PC-9 (cell line): ENCODE data around the gene CRACDL.

ENCODE experiments used
- CTCF ChIP-seq: fragments of 200-600 bp; sonication (generic); conservative IDR thresholded peaks from 2 replicates; pipeline ENCODE4 v1.6.1; 2017; ENCODE audit warnings: mixed run types, antibody characterized with exemption, mild to moderate bottlenecking, moderate library complexity
- EZH2 ChIP-seq: fragments of 200-600 bp; sonication (generic); IDR thresholded peaks from 2 replicates; pipeline ENCODE4 v1.8.0; 2017; ENCODE audit warnings: antibody characterized with exemption, low read depth

GRCh38 chr2:98874186-98874689 is 61.8 kb downstream of the CRACDL start:
- no peak for TF ChIP-seq CTCF
- TF ChIP-seq EZH2, result no peak
